Measurements from ENCODE around the gene COL24A1.
"Not testable (repeated sequence)": the region's sequence is repeated elsewhere in the genome, so short reads cannot be mapped to it uniquely, and the experiment has no call there.

COL24A1 gene

GRCh38 chr1:85934516-85934915, 222.1 kb downstream of the COL24A1 start:
- ATAC-seq (replicated peaks) (no peak), DNase-seq (no peak)
- H3K36me3 Mint-ChIP-seq (ENCODE audit: insufficient read depth): no peaks in the 10 kb centered on the region
- H3K9me3 Mint-ChIP-seq: peaks cover 0 to 1% of the 10 kb centered on the region in 2 donors
- no peak overlapping the region for H3K27ac Mint-ChIP-seq
- no peaks in the 10 kb centered on the region for H3K4me1 Mint-ChIP-seq (ENCODE audit: low read depth in 2 of 2)
- no peaks in the 10 kb centered on the region for H3K27me3 Mint-ChIP-seq
- H3K4me3 Mint-ChIP-seq: no peak overlapping the region

DNA sequence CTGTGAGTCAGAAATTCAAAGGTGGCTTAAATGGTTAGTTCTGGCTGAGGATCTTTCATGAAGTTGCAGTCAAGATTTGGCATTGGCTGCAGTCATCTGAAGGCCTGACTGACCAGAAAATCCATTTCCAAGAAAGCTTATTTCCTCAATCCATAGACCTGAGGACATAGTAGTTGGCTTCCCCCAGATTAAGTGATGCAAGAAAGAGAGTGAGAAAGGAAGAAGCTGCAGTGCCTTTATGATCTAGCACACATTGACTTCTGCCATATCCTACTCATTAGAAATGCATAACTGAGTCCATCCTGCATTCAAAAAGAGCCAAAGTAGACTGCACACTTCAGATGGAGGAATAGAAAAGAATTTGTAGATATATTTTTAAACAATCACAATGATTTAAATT, 222.6 kb downstream of the COL24A1 start:
- DNase-seq: no peak
- peaks cover 0 to 1% of the 10 kb centered on the region in 2 donors for H3K9me3 Mint-ChIP-seq
- H3K27ac Mint-ChIP-seq: no peak overlapping the region
- no peaks in the 10 kb centered on the region for H3K27me3 Mint-ChIP-seq
- H3K4me1 Mint-ChIP-seq (ENCODE audit: low read depth in 2 of 2): no peaks in the 10 kb centered on the region
- no peak overlapping the region for H3K4me3 Mint-ChIP-seq
- no peaks in the 10 kb centered on the region for H3K36me3 Mint-ChIP-seq (ENCODE audit: insufficient read depth)
- ATAC-seq (replicated peaks): no peak

DNA sequence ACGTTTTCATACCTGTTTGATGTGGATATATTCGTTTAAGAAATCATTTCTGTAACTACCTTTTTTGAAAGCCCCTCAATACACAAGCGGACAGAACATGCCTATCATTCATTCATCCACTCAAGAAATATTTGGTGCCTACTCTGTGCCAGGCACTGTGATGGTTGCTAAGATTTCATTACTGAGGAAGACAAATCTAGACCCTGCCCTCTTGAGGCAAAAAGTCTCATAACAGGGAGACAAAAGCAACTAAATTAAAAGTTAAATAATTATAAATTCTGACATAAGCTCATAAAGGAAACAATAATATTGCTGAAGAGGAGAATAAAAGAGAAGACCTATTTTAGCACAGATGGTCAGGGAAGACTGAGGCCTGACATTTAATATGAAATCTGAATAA, 244.8 kb downstream of the COL24A1 start:
- Mint-ChIP-seq H3K27me3 (no peaks in the 10 kb centered on the region), H3K27ac (no peak overlapping the region), H3K4me1 (ENCODE audit: low read depth in 2 of 2) (no peaks in the 10 kb centered on the region), H3K9me3 (peaks cover 0 to 2% of the 10 kb centered on the region in 2 donors), H3K36me3 (ENCODE audit: insufficient read depth) (no peaks in the 10 kb centered on the region), H3K4me3 (no peak overlapping the region)
- ATAC-seq (replicated peaks) (no peak), DNase-seq (no peak)

DNA sequence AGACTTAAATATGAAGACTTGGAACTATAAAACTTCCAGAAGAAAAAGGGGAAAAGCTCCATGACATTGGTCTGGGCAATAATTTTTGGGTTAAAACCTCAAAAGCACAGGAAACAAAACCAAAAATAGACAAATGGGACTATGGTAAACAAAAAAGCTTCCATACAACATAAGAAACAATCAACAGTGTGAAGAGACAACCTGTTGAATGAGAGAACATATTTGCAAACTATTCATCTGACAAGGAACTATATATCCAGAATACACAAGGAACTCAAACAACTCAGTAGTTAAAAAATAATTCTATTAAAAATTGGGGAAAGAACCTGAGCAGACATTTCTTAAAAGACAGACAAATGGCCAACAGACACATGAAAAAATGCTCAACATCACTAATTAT, 255.7 kb downstream of the COL24A1 start:
- H3K27ac Mint-ChIP-seq: no peak overlapping the region
- no peaks in the 10 kb centered on the region for H3K36me3 Mint-ChIP-seq (ENCODE audit: insufficient read depth)
- ATAC-seq (replicated peaks): no peak
- H3K4me1 Mint-ChIP-seq (ENCODE audit: low read depth in 2 of 2): no peaks in the 10 kb centered on the region
- peaks cover 0 to 2% of the 10 kb centered on the region in 2 donors for H3K9me3 Mint-ChIP-seq
- no peaks in the 10 kb centered on the region for H3K27me3 Mint-ChIP-seq
- no peak for DNase-seq
- no peak overlapping the region for H3K4me3 Mint-ChIP-seq

DNA sequence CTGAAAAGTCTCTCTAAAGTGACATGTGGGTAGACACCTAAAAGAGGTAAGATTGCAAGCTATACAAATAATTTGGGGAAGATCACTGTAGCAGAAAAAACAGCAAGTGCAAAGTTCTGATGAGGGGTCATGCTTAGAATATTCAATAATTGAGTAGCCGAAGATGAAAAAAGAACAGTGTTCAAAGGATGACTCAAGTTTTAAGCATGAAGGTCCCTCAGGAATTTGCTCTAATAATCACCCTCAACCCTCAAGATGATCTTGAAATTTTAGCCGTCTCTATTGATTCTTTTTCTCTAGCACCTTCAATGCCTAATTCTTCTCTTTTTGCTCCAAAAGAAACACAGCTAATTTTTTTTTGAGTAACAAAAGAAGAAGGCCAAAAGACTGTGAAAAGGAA, 257.7 kb downstream of the COL24A1 start:
- no peak for DNase-seq

DNA sequence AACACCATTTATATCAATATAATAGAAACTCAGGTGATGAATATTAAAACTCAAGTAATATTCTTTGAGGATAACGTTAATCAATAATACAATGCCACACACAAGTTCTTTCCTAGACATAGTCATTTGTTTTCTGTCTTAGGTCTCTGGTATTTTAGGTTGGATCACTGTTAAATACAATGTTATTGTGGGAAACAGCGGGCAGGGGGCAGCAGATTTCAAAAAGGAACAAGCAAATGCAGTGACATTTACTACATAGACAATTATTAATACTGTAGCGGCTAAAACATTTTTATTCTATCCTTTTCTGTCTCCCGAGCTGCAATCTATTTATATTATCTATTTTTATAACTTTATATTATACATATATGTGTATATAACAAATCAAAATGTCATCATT, 261.9 kb downstream of the COL24A1 start:
- no peak overlapping the region for H3K4me3 Mint-ChIP-seq
- no peaks in the 10 kb centered on the region for H3K4me1 Mint-ChIP-seq (ENCODE audit: low read depth in 2 of 2)
- DNase-seq: no peak
- no peak for ATAC-seq (replicated peaks)
- no peak overlapping the region for H3K27ac Mint-ChIP-seq
- no peaks in the 10 kb centered on the region for H3K27me3 Mint-ChIP-seq
- H3K36me3 Mint-ChIP-seq (ENCODE audit: insufficient read depth): no peaks in the 10 kb centered on the region
- peaks cover 0 to 3% of the 10 kb centered on the region in 2 donors for H3K9me3 Mint-ChIP-seq

More for the DNA sequence above, 257.7 kb downstream of the COL24A1 start:
- Mint-ChIP-seq H3K36me3 (ENCODE audit: insufficient read depth) (no peaks in the 10 kb centered on the region), H3K27ac (no peak overlapping the region), H3K4me1 (ENCODE audit: low read depth in 2 of 2) (no peaks in the 10 kb centered on the region), H3K4me3 (no peak overlapping the region), H3K27me3 (no peaks in the 10 kb centered on the region), H3K9me3 (peaks cover 0 to 2% of the 10 kb centered on the region in 2 donors)
- no peak for ATAC-seq (replicated peaks)

GRCh38 chr1:85892366-85892765, 264.2 kb downstream of the COL24A1 start:
- H3K27me3 Mint-ChIP-seq: no peaks in the 10 kb centered on the region
- ATAC-seq (replicated peaks): no peak
- peaks cover 0 to 1% of the 10 kb centered on the region in 2 donors for H3K9me3 Mint-ChIP-seq
- H3K4me3 Mint-ChIP-seq: no peak overlapping the region
- no peaks in the 10 kb centered on the region for H3K36me3 Mint-ChIP-seq (ENCODE audit: insufficient read depth)
- H3K4me1 Mint-ChIP-seq (ENCODE audit: low read depth in 2 of 2): no peaks in the 10 kb centered on the region
- no peak for DNase-seq
- H3K27ac Mint-ChIP-seq: no peak overlapping the region

GRCh38 chr1:85889870-85890269, 266.7 kb downstream of the COL24A1 start:
- Mint-ChIP-seq H3K4me1 (ENCODE audit: low read depth in 2 of 2) (no peaks in the 10 kb centered on the region), H3K36me3 (ENCODE audit: insufficient read depth) (no peaks in the 10 kb centered on the region), H3K9me3 (peaks cover 0 to 2% of the 10 kb centered on the region in 2 donors), H3K4me3 (no peak overlapping the region), H3K27ac (no peak overlapping the region), H3K27me3 (no peaks in the 10 kb centered on the region)
- DNase-seq (no peak), ATAC-seq (replicated peaks) (no peak)

DNA sequence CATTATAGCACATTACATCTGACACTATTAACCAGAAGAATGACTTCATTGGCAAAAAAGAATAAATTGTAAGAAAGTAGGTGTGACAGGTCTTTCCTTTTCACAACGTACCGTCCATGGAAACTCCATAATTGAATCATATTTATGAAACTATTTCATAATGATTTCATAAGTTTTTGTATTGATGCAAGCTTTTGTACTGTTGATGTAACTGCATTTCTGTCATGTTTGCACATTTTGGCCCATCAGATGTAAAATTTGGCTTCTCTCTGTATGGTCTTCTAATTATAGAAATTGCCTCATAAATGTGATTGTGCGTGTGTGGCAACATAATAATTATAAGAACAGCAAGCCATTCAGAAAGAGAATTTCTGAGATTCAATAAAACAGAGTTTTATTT, 267.7 kb downstream of the COL24A1 start:
- DNase-seq (no peak), ATAC-seq (replicated peaks) (no peak)
- Mint-ChIP-seq H3K36me3 (ENCODE audit: insufficient read depth) (no peaks in the 10 kb centered on the region), H3K27ac (no peak overlapping the region), H3K4me1 (ENCODE audit: low read depth in 2 of 2) (no peaks in the 10 kb centered on the region), H3K27me3 (no peaks in the 10 kb centered on the region), H3K4me3 (no peak overlapping the region), H3K9me3 (peaks cover 0 to 3% of the 10 kb centered on the region in 2 donors)

GRCh38 chr1:85884372-85885035, 272.1 kb downstream of the COL24A1 start:
- H3K36me3 Mint-ChIP-seq (ENCODE audit: insufficient read depth): no peaks in the 10 kb centered on the region
- no peaks in the 10 kb centered on the region for H3K27me3 Mint-ChIP-seq
- H3K9me3 Mint-ChIP-seq: peaks cover 0 to 2% of the 10 kb centered on the region in 2 donors
- DNase-seq (no peak), ATAC-seq (replicated peaks) (no peak)
- H3K4me1 Mint-ChIP-seq (ENCODE audit: low read depth in 2 of 2): no peaks in the 10 kb centered on the region
- no peak overlapping the region for H3K27ac Mint-ChIP-seq
- no peak overlapping the region for H3K4me3 Mint-ChIP-seq

DNA sequence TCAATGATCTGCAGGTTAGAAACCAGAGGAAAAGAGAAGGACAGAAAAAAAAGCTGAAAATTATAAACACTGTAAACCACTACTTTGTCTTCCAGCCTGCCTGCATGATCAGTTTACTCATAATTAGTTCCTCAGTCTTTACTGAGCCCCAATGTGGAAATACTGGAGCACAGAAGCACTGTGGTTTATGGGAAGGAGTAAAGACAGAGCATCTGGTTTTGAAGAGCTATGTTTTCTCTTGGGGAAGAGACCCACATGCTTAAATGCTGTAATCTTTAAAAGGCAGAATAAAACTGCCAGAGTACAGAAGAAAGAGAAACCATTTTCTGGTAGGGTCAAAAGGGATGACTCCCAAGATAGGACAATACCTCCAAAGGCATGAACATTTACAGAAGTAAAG, 289.4 kb downstream of the COL24A1 start:
- ATAC-seq (replicated peaks) (no peak), DNase-seq (no peak)
- no peaks in the 10 kb centered on the region for H3K36me3 Mint-ChIP-seq (ENCODE audit: insufficient read depth)
- no peak overlapping the region for H3K27ac Mint-ChIP-seq
- H3K4me1 Mint-ChIP-seq (ENCODE audit: low read depth in 2 of 2): no peaks in the 10 kb centered on the region
- H3K9me3 Mint-ChIP-seq: peaks cover 0 to 3% of the 10 kb centered on the region in 2 donors
- no peak overlapping the region for H3K4me3 Mint-ChIP-seq
- no peaks in the 10 kb centered on the region for H3K27me3 Mint-ChIP-seq

GRCh38 chr1:85865213-85865612, 291.4 kb downstream of the COL24A1 start:
- Mint-ChIP-seq H3K27me3 (no peaks in the 10 kb centered on the region), H3K4me1 (ENCODE audit: low read depth in 2 of 2) (no peaks in the 10 kb centered on the region), H3K9me3 (peaks cover 0 to 5% of the 10 kb centered on the region in 2 donors), H3K27ac (no peak overlapping the region), H3K4me3 (no peak overlapping the region), H3K36me3 (ENCODE audit: insufficient read depth) (no peaks in the 10 kb centered on the region)
- DNase-seq: no peak
- no peak for ATAC-seq (replicated peaks)

DNA sequence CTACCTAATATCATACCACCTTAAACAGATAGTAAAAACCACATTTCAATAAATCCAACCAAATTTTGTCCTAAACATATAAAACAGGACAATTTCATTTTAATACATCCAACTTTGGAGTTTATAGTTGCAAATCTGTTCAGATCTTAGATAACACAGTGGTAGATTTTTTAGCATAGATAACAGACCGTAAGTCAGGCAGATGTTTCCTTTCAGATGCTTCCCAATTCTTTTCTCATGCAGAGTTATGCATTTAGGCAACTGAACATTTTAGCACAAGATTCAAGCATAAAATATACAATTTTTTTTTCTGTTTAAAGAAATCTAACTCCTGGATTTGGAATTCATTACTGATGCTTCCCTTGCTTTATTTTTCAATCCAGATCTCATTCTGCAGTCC, 291.8 kb downstream of the COL24A1 start:
- no peak for ATAC-seq (replicated peaks)
- Mint-ChIP-seq H3K27ac (no peak overlapping the region), H3K4me1 (ENCODE audit: low read depth in 2 of 2) (no peaks in the 10 kb centered on the region), H3K36me3 (ENCODE audit: insufficient read depth) (no peaks in the 10 kb centered on the region), H3K9me3 (peaks cover 0 to 3% of the 10 kb centered on the region in 2 donors), H3K4me3 (no peak overlapping the region), H3K27me3 (no peaks in the 10 kb centered on the region)
- no peak for DNase-seq

GRCh38 chr1:85863639-85864038, 292.9 kb downstream of the COL24A1 start:
- not testable (repeated sequence) for H3K27ac Mint-ChIP-seq; H3K4me1 Mint-ChIP-seq (ENCODE audit: low read depth in 2 of 2); H3K36me3 Mint-ChIP-seq (ENCODE audit: insufficient read depth); H3K27me3 Mint-ChIP-seq; ATAC-seq (replicated peaks); DNase-seq; H3K4me3 Mint-ChIP-seq; H3K9me3 Mint-ChIP-seq
